HG02588 (cell line): ENCODE results near the gene GSG1L.
"Not testable (repeated sequence)": the region's sequence is repeated elsewhere in the genome, so short reads cannot be mapped to it uniquely, and the experiment has no call there.

Source experiments
- ATAC-seq: cut with Tn5 transposase; IDR thresholded peaks from one replicate; pipeline ENCODE4 v1.9.1; 2021; ENCODE audit warnings: mild to moderate bottlenecking, moderate library complexity; ENCODE audit not compliant: unreplicated experiment

GSG1L gene

GRCh38 chr16:27917949-27918348 is 145.6 kb downstream of the GSG1L start:
- ATAC-seq = no peak

GRCh38 chr16:27911486-27911885 is 152.0 kb downstream of the GSG1L start:
- ATAC-seq = no peak

- no peak for ATAC-seq
Observed at GRCh38 chr16:27907457-27907972, 156.0 kb downstream of the GSG1L start.

- ATAC-seq = no peak
Observed at GRCh38 chr16:27906883-27907282, 156.6 kb downstream of the GSG1L start.

- no peak for ATAC-seq
Observed at GRCh38 chr16:27903046-27903655, 160.4 kb downstream of the GSG1L start.

- no peak for ATAC-seq
Observed at GRCh38 chr16:27902551-27902950, 161.0 kb downstream of the GSG1L start.

- no peak for ATAC-seq
Observed at GRCh38 chr16:27901956-27902355, 161.6 kb downstream of the GSG1L start.

- no peak for ATAC-seq
Observed at GRCh38 chr16:27899736-27900135, 163.8 kb downstream of the GSG1L start.

GRCh38 chr16:27894386-27894785 is 169.1 kb downstream of the GSG1L start:
- no peak for ATAC-seq

GRCh38 chr16:27892879-27893278 is 170.6 kb downstream of the GSG1L start:
- no peak for ATAC-seq

- ATAC-seq = no peak
Observed at GRCh38 chr16:27890866-27891265, 172.6 kb downstream of the GSG1L start.

GRCh38 chr16:27890006-27890405 is 173.5 kb downstream of the GSG1L start:
- no peak for ATAC-seq

- no peak for ATAC-seq
Observed at GRCh38 chr16:27883576-27883975, 179.9 kb downstream of the GSG1L start.

GRCh38 chr16:27880287-27880686 is 183.2 kb downstream of the GSG1L start:
- ATAC-seq = no peak

- ATAC-seq = no peak
Observed at GRCh38 chr16:27879601-27880247, 183.8 kb downstream of the GSG1L start.

GRCh38 chr16:27872627-27873026 is 190.9 kb downstream of the GSG1L start:
- ATAC-seq = not testable (repeated sequence)

- ATAC-seq = no peak
Observed at GRCh38 chr16:27870116-27870798, 193.3 kb downstream of the GSG1L start.

GRCh38 chr16:27869411-27869810 is 194.1 kb downstream of the GSG1L start:
- no peak for ATAC-seq

- ATAC-seq = no peak
Observed at GRCh38 chr16:27868180-27868579, 195.3 kb downstream of the GSG1L start.

GRCh38 chr16:27867122-27868110 is 196.1 kb downstream of the GSG1L start:
- no peak for ATAC-seq

GRCh38 chr16:27863377-27863776 is 200.1 kb downstream of the GSG1L start:
- ATAC-seq = no peak
